Activated CD8-positive, alpha-beta memory T cell treated with anti-CD3 and anti-CD28 coated beads, Interleukin-2, amount 50 U/mL, for 1 hour (primary cell): ENCODE data around the gene VAV2.
"Not testable (repeated sequence)": the region's sequence is repeated elsewhere in the genome, so short reads cannot be mapped to it uniquely, and the experiment has no call there.

ENCODE experiments used
- DNase-seq: peaks from one replicate; pipeline ENCODE4 v3.0.0-alpha.2; 2020; ENCODE audit errors: extremely low read depth

VAV2 gene

DNA sequence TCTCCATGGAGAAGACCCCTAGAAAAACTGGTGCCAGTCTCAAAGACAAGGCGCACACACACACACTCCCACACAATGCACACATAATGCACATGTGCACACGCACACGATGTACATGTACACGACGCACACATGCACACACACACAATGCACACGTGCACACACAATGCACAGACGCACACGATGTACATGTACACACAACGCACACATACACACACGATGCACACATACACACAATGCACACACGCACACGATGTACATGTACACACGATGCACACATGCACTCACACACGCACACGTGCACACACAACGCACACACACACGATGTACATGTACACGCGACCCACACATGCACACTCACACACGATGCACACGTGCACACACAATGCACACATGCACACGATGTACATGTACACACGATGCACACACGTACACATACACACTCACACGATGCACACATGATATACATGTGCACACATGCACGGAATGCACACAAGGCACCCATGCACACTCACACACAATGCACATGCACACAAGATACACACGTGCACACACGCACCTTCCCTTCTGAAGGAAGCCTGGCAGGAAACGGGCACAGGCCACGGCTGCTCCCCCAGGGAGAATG lies 76.5 kb downstream of the VAV2 start:
- DNase-seq, result no peak

GRCh38 chr9:133914442-133915342 lies 77.4 kb downstream of the VAV2 start:
- DNase-seq, result no peak

GRCh38 chr9:133913571-133914369 lies 78.4 kb downstream of the VAV2 start:
- DNase-seq, result no peak

DNA sequence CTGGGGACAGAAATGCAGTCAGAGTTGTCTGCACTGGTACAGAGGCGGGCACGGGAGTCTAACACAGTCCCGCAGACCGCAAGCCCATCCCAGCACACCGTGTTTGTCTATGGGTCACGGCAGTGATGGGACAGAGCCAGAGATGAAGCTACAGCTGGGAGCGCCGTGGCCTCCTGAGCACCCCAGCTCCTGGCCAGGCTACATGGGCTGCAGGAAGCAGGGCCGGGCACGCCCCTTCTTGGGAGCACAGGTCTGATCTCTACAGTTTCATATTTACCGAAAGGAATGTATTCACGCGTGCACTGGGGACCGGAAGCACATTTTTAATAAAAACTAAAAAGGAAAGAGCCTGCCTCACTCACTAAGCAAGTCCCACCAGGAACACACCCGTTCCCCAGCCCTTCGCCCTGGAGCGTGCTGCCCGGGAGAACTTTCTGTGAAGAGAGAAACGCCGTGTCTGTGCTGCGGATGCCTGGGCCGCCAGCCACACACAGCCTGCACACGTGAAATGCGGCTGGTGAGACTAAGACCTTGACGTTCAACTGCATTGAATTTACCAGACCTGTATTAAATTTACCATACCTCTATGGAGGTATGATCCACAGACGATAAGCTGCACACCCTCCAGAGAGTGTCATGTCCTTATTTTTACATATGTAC lies 81.1 kb downstream of the VAV2 start:
- no peak for DNase-seq

- DNase-seq, result no peak
Measured at GRCh38 chr9:133906932-133907910, 84.9 kb downstream of the VAV2 start.

GRCh38 chr9:133906218-133906617 lies 85.9 kb downstream of the VAV2 start:
- DNase-seq, result no peak

DNA sequence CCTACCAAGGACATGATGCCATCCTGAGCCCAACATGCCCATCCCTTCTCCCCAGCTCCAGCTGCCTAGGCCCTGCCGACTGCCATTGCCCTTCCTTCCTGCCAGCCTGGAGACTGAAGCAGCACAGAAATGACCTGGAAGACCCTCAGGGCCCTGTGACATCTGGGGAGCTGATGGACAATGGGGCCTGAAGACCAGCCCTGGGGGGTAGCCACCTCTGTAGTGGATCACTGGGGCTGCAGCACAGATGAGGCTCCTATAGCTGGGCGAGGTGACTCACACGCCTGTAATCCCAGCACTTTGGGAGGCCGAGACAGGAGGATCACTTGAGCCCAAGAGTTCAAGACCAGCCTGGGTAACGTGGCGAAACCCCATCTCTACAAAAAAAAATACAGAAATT lies 86.6 kb downstream of the VAV2 start:
- DNase-seq, result no peak

- no peak for DNase-seq
Measured at GRCh38 chr9:133904346-133905090, 87.6 kb downstream of the VAV2 start.

DNA sequence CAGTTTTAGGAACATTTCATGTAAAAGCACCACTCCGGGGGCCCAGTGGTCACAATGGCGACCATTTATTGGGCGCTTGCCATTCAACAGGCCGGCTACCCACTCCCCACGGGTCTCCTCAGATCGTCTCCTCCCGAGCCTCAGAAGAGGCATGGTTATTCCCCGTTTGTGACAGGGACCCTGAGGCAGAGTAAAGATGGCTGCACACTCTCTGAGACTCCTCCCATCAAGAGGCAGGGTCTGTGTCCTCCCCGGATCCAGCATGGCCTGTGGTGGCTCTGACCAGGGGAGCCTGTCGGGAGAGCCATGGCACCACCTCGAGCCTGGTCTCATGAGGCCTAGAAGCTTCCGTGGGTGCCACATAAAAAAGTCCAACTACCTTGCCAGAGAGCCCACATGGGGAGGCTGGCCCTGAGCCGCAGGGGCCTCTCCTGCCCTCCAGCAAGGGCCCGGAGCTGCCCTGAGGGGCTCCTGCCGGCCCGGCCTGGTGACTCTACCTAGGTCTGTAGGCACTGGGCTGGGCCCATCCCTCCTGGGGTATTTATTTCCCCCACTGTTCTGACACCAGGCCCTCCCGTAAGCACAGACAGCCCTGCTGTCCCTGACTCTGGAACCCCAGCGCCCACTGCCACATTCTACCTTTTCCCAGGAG lies 90.8 kb downstream of the VAV2 start:
- no peak for DNase-seq

- no peak for DNase-seq
Measured at GRCh38 chr9:133897675-133898074, 94.4 kb downstream of the VAV2 start.

GRCh38 chr9:133896007-133896406 lies 96.1 kb downstream of the VAV2 start:
- not testable (repeated sequence) for DNase-seq

DNA sequence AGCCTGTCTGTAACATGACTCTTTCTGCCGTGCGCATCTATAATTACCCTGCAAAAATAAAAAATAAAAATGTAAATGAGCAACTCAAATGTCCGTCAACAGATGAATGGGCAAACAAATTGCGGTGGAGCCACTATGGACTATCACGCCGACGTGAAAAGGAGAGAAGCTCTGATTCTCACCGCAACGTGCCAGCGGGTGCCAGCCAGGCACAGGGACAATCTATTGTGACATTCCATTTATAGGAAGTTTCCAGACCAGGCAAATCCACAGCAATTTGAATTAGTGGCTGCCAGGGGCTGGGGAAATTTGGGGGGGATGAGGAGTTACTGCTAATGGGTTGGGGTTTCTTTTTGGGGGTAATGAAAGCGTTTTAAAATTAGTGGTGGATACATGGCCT lies 96.8 kb downstream of the VAV2 start:
- no peak for DNase-seq

- DNase-seq, result no peak
Measured at GRCh38 chr9:133894377-133895321, 97.5 kb downstream of the VAV2 start.

DNA sequence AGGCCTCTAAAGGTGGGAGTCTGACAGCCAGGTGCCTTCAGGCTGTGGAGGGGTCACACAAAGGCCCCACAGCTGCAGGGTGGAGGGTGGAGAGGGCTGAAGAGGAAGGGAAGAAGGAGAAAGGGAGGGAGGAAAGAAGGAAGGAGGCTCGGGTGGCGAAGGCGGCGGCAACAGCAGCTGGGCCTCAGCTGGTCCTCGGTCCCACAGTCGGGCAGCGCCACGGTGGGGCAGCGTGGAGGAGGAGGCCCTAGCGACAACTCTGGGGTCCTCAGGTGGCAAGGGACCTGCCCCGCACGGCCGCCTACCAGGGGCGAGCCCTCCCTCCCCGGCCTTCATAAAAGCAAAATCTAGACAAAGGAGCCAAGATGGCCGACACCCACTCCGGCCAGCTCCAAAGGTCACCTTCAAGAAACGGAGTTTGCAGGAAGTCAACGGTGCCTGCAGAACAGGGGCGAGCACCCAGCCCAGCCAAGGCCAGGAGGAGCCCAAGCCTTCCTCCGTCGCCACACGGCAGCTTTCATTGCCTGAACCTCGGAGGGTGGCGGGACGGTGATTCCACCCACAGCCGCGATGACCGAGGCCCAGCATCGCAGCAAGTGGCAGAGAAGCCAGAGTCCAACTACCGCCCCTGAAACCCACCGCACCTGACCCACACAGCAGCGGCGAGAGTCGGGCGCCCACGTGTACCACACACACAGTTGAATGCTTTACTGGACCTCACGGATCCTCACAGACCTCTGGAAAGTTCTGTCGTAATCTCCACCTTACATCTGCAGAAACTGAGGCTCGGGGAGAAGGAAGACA lies 98.7 kb downstream of the VAV2 start:
- no peak for DNase-seq

DNA sequence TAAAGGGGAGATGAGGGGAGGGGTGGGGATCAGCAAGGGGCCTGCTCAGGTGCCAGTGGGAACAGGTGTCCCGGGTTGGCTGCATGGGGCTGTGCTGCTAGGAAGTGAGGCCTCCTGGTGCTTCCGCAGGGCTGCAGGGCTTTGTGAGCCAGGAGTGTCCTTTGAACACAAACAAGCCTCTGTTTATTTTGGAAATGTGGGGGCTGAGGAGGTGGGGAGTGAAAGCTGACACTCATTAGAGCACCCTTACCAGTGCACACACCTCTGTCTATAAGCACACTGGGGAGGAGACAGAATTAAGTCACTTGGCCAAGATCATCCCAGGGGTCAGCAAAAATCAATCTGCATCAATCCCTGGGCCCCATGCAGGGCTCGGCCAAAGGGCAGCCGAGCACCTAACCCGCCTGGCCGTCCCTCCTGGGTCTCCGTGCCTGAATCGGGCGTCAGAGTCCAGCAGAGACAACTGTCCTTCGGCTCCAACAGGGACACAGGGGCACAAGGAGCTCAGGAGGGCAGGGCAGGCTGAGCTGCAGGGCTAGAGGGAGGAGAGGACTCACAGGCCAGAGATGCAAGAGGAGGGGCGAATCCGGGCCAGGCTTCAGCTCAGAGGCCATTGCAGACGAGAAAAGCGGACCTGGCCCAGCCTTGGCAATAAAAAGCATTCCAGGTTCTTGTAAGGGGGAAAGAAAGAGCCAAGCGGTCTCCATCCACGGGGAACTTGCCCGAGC lies 99.8 kb downstream of the VAV2 start:
- DNase-seq, result no peak

DNA sequence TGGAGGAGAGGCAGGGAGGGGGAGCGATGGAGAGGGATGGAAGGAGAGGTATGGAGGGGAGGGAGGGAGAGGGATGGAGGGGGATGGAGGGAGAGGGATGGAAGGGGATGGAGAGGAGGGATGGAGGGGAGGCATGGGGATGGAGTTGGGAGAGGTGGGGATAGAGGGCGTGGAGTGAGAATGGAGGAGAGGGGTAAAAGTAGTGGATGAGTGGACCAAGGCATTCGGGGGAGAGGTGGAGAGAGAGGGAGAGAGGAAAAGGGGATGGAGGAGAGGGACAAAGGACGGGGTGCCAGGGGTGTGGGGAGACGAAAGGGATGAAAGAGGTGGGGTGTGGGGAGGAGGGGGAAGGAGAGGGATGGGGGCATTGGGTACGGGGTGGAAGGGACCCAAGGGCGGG lies 100.4 kb downstream of the VAV2 start:
- no peak for DNase-seq

DNA sequence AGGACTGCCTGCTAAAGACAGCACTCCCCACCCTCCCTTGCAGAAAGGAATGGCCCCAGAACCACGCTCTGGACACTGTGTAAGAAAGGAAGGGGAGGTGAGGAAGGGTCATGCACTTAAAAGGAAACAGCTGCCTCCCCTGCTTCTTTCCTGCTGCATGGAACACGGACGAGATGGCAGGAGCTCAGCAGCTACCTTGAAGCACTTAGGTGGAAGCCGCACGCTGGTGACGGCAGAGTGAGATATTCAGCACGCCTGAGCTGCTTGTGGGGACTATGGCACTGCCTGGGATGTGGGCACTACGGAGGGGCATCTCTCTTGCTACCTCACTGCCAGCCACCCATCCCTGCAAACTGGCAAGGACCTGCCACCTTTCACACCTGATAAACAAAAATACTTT lies 101.5 kb downstream of the VAV2 start:
- DNase-seq, result no peak
